GM12878 (cell line): ENCODE results near the gene TNFSF8. TPM values are rescaled to one million over a fixed set of nuclear protein-coding genes. Genes with fewer than 3 reads are reported as not detected.

Experiments
- ATAC-seq: fragments of 200-7000 bp; cut with Tn5 transposase; 3 replicates; pipeline ENCODE4 v1.9.1; 2020; ENCODE audit warnings: mild to moderate bottlenecking, moderate library complexity
- BruUV-seq: library from RNA; stranded (reverse); fragments of 400-500 nt; replicated peaks from 2 replicates; lab custom pipeline; 2021; lab: Mats Ljungman, UMichigan
- CTCF ChIA-PET: fragments of 300-600 bp; sonication (Branson Sonifier 250); formaldehyde crosslinking; extraction: SDS; loops from one replicate; lab custom pipeline; 2021; ENCODE audit warnings: inconsistent platforms; lab: Yijun Ruan, JAX
- POLR2A ChIA-PET: fragments of 350-600 bp; formaldehyde crosslinking; extraction: SDS; loops from one replicate; lab custom pipeline; 2021; ENCODE audit warnings: inconsistent platforms; lab: Charles Lee
- RAD21 ChIA-PET: fragments of 300-600 bp; sonication (Branson Sonifier 250); formaldehyde crosslinking; loops from one replicate; lab custom pipeline; 2023; ENCODE audit warnings: antibody characterized with exemption; ENCODE audit not compliant: unreplicated experiment; lab: Charles Lee
- SMC1A ChIA-PET: fragments of 300-600 bp; sonication (Branson Sonifier 250); formaldehyde crosslinking; loops from one replicate; lab custom pipeline; 2023; ENCODE audit not compliant: unreplicated experiment, uncharacterized antibody; lab: Charles Lee
- DNase-seq: peaks from one replicate; pipeline ENCODE4 v3.0.0-alpha.2; 2011; ENCODE audit warnings: low read depth, low spot score
- FAIRE-seq: peaks from 3 replicates; lab custom pipeline; 2011; peaks lifted over from hg19 to GRCh38; lab: Jason Lieb, UNC
- H2AFZ ChIP-seq: 2 replicates; pipeline ENCODE4 v1.6.0; 2011; ENCODE audit warnings: low read depth, low read length, control low read depth; ENCODE audit not compliant: control insufficient read depth
- H3K27ac ChIP-seq: 2 replicates; pipeline ENCODE4 v1.5.1; 2011; ENCODE audit warnings: control low read depth; ENCODE audit not compliant: control insufficient read depth, insufficient read depth
- H3K27me3 ChIP-seq, 2 experiments: replicated peaks in 1 of 2; 2 replicates each; pipeline versions ENCODE4 v1.6.0 to v1.6.1; 2011; ENCODE audit warnings: low read length in 1 of 2; ENCODE audit not compliant: control insufficient read depth in 2 of 2, insufficient read depth in 2 of 2
- H3K36me3 ChIP-seq, 2 experiments: 2 replicates each; pipeline ENCODE4 v1.5.1; 2011; ENCODE audit warnings: low read length in 1 of 2; ENCODE audit not compliant: control insufficient read depth in 2 of 2, insufficient read depth in 2 of 2
- H3K4me1 ChIP-seq: 2 replicates; pipeline ENCODE4 v1.6.1; 2011; ENCODE audit warnings: mild to moderate bottlenecking, low read length, moderate library complexity, mixed read lengths; ENCODE audit not compliant: control insufficient read depth, insufficient read depth
- H3K4me2 ChIP-seq: 2 replicates; pipeline ENCODE4 v1.6.0; 2011; ENCODE audit warnings: control low read depth; ENCODE audit not compliant: control insufficient read depth, insufficient read depth
- H3K4me3 ChIP-seq: fragments of 200-600 bp; sonication (generic); 2 replicates; pipeline ENCODE4 v1.5.1; 2016
- H3K79me2 ChIP-seq: 2 replicates; pipeline ENCODE4 v1.6.0; 2011; ENCODE audit warnings: low read length; ENCODE audit not compliant: control insufficient read depth, insufficient read depth
- H3K9ac ChIP-seq: 2 replicates; pipeline ENCODE4 v1.8.0; 2011; ENCODE audit warnings: low read length, control low read depth, mixed read lengths; ENCODE audit not compliant: control insufficient read depth, insufficient read depth
- H3K9me3 ChIP-seq: replicated peaks from 3 replicates; pipeline ENCODE4 v1.5.1; 2011; ENCODE audit warnings: mild to moderate bottlenecking, low read length; ENCODE audit not compliant: control insufficient read depth, insufficient read depth
- H4K20me1 ChIP-seq: 2 replicates; pipeline ENCODE4 v1.6.0; 2011; ENCODE audit not compliant: control insufficient read depth, insufficient read depth
- CEBPZ ChIP-seq: fragments of 150-350 bp; IDR thresholded peaks from 2 replicates; pipeline ENCODE4 v1.6.1; 2016; ENCODE audit warnings: low read depth, low read length
- DPF2 ChIP-seq: fragments of 450-650 bp; IDR thresholded peaks from 2 replicates; pipeline ENCODE4 v1.6.1; 2017; ENCODE audit warnings: mild to moderate bottlenecking
- JUND ChIP-seq: IDR thresholded peaks from 2 replicates; pipeline ENCODE4 v1.6.1; 2012; ENCODE audit warnings: low read depth, mild to moderate bottlenecking, low read length, improper control_type of control experiment, moderate library complexity
- MLLT1 ChIP-seq: fragments of 450-650 bp; IDR thresholded peaks from 2 replicates; pipeline ENCODE4 v1.6.1; 2016; ENCODE audit warnings: mild to moderate bottlenecking
- NFXL1 ChIP-seq: fragments of 450-650 bp; IDR thresholded peaks from 2 replicates; pipeline ENCODE4 v1.6.1; 2017; ENCODE audit warnings: antibody characterized with exemption, mild to moderate bottlenecking, borderline replicate concordance
- POLR2AphosphoS5 ChIP-seq: IDR thresholded peaks from 2 replicates; pipeline ENCODE4 v1.6.1; 2011; ENCODE audit warnings: mild to moderate bottlenecking, low read length, inconsistent platforms
- SIX5 ChIP-seq: IDR thresholded peaks from 2 replicates; pipeline ENCODE4 v1.6.1; 2011; ENCODE audit warnings: mild to moderate bottlenecking, low read depth, low read length, moderate library complexity; ENCODE audit not compliant: severe bottlenecking
- ZNF687 ChIP-seq: fragments of 450-650 bp; IDR thresholded peaks from 2 replicates; pipeline ENCODE4 v1.6.1; 2017; ENCODE audit warnings: mild to moderate bottlenecking, moderate library complexity
- WGBS: methylation state at CpG from one replicate; pipeline ENCODE4 v1.1.6; 2016; ENCODE audit warnings: low lambda C conversion rate; ENCODE audit not compliant: insufficient replicate concordance, insufficient coverage; ENCODE audit errors: missing lambda C conversion rate; 5-methylcytosine and 5-hydroxymethylcytosine counted together
- in situ Hi-C: fragments of 300-500 bp; cut with MboI; formaldehyde crosslinking; loops from 9 replicates; pipeline ENCODE4 v1.14.3; 2018; ENCODE audit warnings: mixed read lengths
- intact Hi-C: fragments of 100-400 bp; cut with micrococcal nuclease; formaldehyde crosslinking; loops from one replicate; pipeline ENCODE4 v1.14.2; 2022; ENCODE audit not compliant: unreplicated experiment
- polyA plus RNA-seq, 11 experiments: library from polyadenylated mRNA; depleted of rRNA in 4 of 11; unstranded in 6 of 11; stranded (reverse) in 5 of 11; fragments of >200 nt; fragmentation: Nextera tagmentation in 4 of 11; fragmentation: Illumina TruSeq in 1 of 11; extraction: Ambion mirVana in 4 of 11; extraction: Trizol in 1 of 11; gene quantifications; 1 replicate in 1 of 11; 2 replicates in 10 of 11; pipeline versions ENCODE4 v1.2.1 to v1.2.3, GENCODE V29; 2011 to 2016; ENCODE audit warnings: inconsistent platforms in 2 of 11, missing spikeins in 2 of 11, low read depth in 1 of 11
- total RNA-seq, 4 experiments: library from RNA; depleted of rRNA in 3 of 4; stranded (reverse); fragments of >200 nt in 3 of 4; fragmentation: Illumina TruSeq in 1 of 4; extraction: Trizol in 1 of 4; gene quantifications; 2 replicates each; pipeline versions ENCODE4 v1.2.1 to v1.2.3, GENCODE V29; 2013 to 2021

Gene TNFSF8
- total and polyA plus RNA-seq, 10 of the 15 experiments (the other 5 are each of a cell fraction or from before 2014, with no cell fraction given): 0.10 to 0.29 (median 0.15) TPM; not detected in 7

GRCh38 chr9:114878879-114879564 lies 51.4 kb downstream of the TNFSF8 start (continued):
- TF ChIP-seq SIX5 (no peak), JUND (no peak), MLLT1 (no peak), POLR2AphosphoS5 (no peak), DPF2 (no peak)
- TF ChIP-seq, all 136 proteins: peak for 0

GRCh38 chr9:114869845-114870244 lies 60.5 kb downstream of the TNFSF8 start:
- ATAC-seq (no peak), FAIRE-seq (no peak), DNase-seq (no peak)
- no peaks in the 10 kb centered on the region for H3K9me3 ChIP-seq
- H2AFZ ChIP-seq: no peak overlapping the region
- H3K4me1 ChIP-seq: no peaks in the 10 kb centered on the region
- no peaks in the 10 kb centered on the region for H4K20me1 ChIP-seq
- no TSS peak for BruUV-seq
- POLR2A ChIA-PET: no interaction called here
- no peaks in the 10 kb centered on the region; a peak in 1 of 4 replicates for H3K27me3 ChIP-seq
- SMC1A ChIA-PET: no interaction called here
- no peak overlapping the region for H3K4me3 ChIP-seq
- H3K4me2 ChIP-seq: no peak overlapping the region
- in situ Hi-C loops: no loop called here
- intact Hi-C loops: no loop called here
- H3K79me2 ChIP-seq: no peaks in the 10 kb centered on the region
- H3K27ac ChIP-seq: no peak overlapping the region
- RAD21 ChIA-PET: no interaction called here
- WGBS: 31% methylated on average over 3 of the region's 3 CpGs
- CTCF ChIA-PET: no interaction called here
- TF ChIP-seq NFXL1 (no peak), CEBPZ (no peak), ZNF687 (no peak)
- H3K36me3 ChIP-seq: no peaks in the 10 kb centered on the region
- no peak overlapping the region for H3K9ac ChIP-seq
